A549 (cell line): ENCODE measurements around the gene MVK. TPM values are rescaled to one million over a fixed set of nuclear protein-coding genes. Genes with fewer than 3 reads are reported as not detected.
A peak's percentile ranks its signal among the peaks of the same experiment; 100 is the strongest.

Experiments
- ATAC-seq, 2 experiments: fragments of 200-7000 bp in 1 of 2; fragments of >200 bp in 1 of 2; cut with Nextera tagmentation in 1 of 2; cut with Tn5 transposase in 1 of 2; 3 replicates each; pipeline versions ENCODE4 v1.8.0 to v1.9.1; 2018 to 2020; ENCODE audit warnings: mild to moderate bottlenecking in 1 of 2, moderate library complexity in 1 of 2
- CTCF ChIA-PET: fragments of 300-600 bp; sonication (Branson Sonifier 250); formaldehyde crosslinking; extraction: SDS; loops from one replicate; lab custom pipeline; 2021; ENCODE audit warnings: antibody characterized with exemption, inconsistent platforms; lab: Yijun Ruan, JAX
- POLR2A ChIA-PET: fragments of 350-600 bp; formaldehyde crosslinking; extraction: SDS; loops from one replicate; lab custom pipeline; 2021; ENCODE audit warnings: antibody characterized with exemption, inconsistent platforms; lab: Yijun Ruan, JAX
- DNase-seq, 2 experiments: peaks; one replicate each; pipeline versions ENCODE4 v3.0.0 to v3.0.0-alpha.2; 2011 to 2016; ENCODE audit warnings: low read depth in 1 of 2, low spot score in 1 of 2
- FAIRE-seq: peaks from 2 replicates; lab custom pipeline; 2011; peaks lifted over from hg19 to GRCh38; lab: Jason Lieb, UNC
- H3K27ac ChIP-seq, 2 experiments: fragments of >200 bp; sonication (Bioruptor Twin); formaldehyde crosslinking; 3 replicates each; pipeline ENCODE4 v1.5.1; 2016 to 2017
- H3K4me1 ChIP-seq: fragments of >200 bp; sonication (Bioruptor Twin); formaldehyde crosslinking; 3 replicates; pipeline ENCODE4 v1.6.1; 2016
- H3K4me2 ChIP-seq: fragments of >200 bp; sonication (Bioruptor Twin); formaldehyde crosslinking; 3 replicates; pipeline ENCODE4 v1.6.1; 2016
- H3K4me3 ChIP-seq: fragments of >200 bp; sonication (Bioruptor Twin); formaldehyde crosslinking; 3 replicates; pipeline ENCODE4 v1.5.1; 2016
- H3K9me3 ChIP-seq: fragments of >200 bp; sonication (Bioruptor Twin); formaldehyde crosslinking; 3 replicates; pipeline ENCODE4 v1.6.1; 2016
- ATOH8 ChIP-seq: fragments of 250-450 bp; sonication (Bioruptor Pico); IDR thresholded peaks from 2 replicates; pipeline ENCODE4 v1.5.0; 2020; ENCODE audit warnings: low read depth, mild to moderate bottlenecking, moderate library complexity
- CHD2 ChIP-seq: fragments of 150-350 bp; IDR thresholded peaks from 2 replicates; pipeline ENCODE4 v1.6.1; 2014; ENCODE audit warnings: low read length; ENCODE audit not compliant: partially characterized antibody
- CTCF ChIP-seq: fragments of >200 bp; sonication (Bioruptor Twin); formaldehyde crosslinking; IDR thresholded peaks from 3 replicates; pipeline ENCODE4 v1.5.1; 2016
- E2F6 ChIP-seq: IDR thresholded peaks from 2 replicates; pipeline ENCODE4 v1.6.1; 2012; ENCODE audit warnings: low read depth, borderline replicate concordance
- ELK1 ChIP-seq: fragments of 150-350 bp; IDR thresholded peaks from 2 replicates; pipeline ENCODE4 v1.6.1; 2014; ENCODE audit warnings: low read depth, mild to moderate bottlenecking, low read length
- EP300 ChIP-seq, 2 experiments: fragments of >200 bp; sonication (Bioruptor Twin); formaldehyde crosslinking; IDR thresholded peaks; 2 replicates in 1 of 2; 3 replicates in 1 of 2; pipeline ENCODE4 v1.6.1; 2016 to 2017
- FOSL2 ChIP-seq, 2 experiments: fragments of 450-650 bp in 1 of 2; fragments of >200 bp in 1 of 2; sonication (Bioruptor Twin) in 1 of 2; formaldehyde crosslinking; IDR thresholded peaks; 2 replicates each; pipeline versions ENCODE4 v1.5.0 to v1.6.1; 2016 to 2020; ENCODE audit warnings: mild to moderate bottlenecking in 1 of 2, moderate library complexity in 1 of 2
- HES2 ChIP-seq: fragments of >200 bp; sonication (Bioruptor Twin); formaldehyde crosslinking; IDR thresholded peaks from 2 replicates; pipeline ENCODE4 v1.6.1; 2016
- HEYL ChIP-seq: fragments of 250-450 bp; sonication (Bioruptor Pico); IDR thresholded peaks from 2 replicates; pipeline ENCODE4 v1.8.0; 2021; ENCODE audit warnings: mild to moderate bottlenecking, moderate library complexity
- HMGXB4 ChIP-seq: fragments of 250-450 bp; sonication (Bioruptor Pico); IDR thresholded peaks from 2 replicates; pipeline ENCODE4 v1.5.0; 2021; ENCODE audit warnings: mild to moderate bottlenecking, moderate library complexity, borderline replicate concordance
- JUN ChIP-seq, 2 experiments: fragments of >200 bp; sonication (Bioruptor Twin); formaldehyde crosslinking; IDR thresholded peaks; 2 replicates in 1 of 2; 3 replicates in 1 of 2; pipeline ENCODE4 v1.6.1; 2016 to 2017
- JUNB ChIP-seq: fragments of >200 bp; sonication (Bioruptor Twin); formaldehyde crosslinking; IDR thresholded peaks from 2 replicates; pipeline ENCODE4 v1.6.1; 2016
- MAZ ChIP-seq: fragments of 150-350 bp; IDR thresholded peaks from 2 replicates; pipeline ENCODE4 v1.6.1; 2014; ENCODE audit warnings: antibody characterized with exemption, low read depth, low read length, borderline replicate concordance
- MYC ChIP-seq: IDR thresholded peaks from 2 replicates; pipeline ENCODE4 v1.6.1; 2012; ENCODE audit warnings: mild to moderate bottlenecking, inconsistent platforms, low read length, improper control_type of control experiment, borderline replicate concordance
- PHF8 ChIP-seq: fragments of 200-600 bp; sonication (generic); IDR thresholded peaks from 2 replicates; pipeline ENCODE4 v1.6.1; 2016; ENCODE audit warnings: low read depth, mild to moderate bottlenecking, antibody characterized with exemption, moderate library complexity, borderline replicate concordance
- RAD21 ChIP-seq, 2 experiments: fragments of >200 bp in 1 of 2; sonication (Bioruptor Twin) in 1 of 2; formaldehyde crosslinking in 1 of 2; IDR thresholded peaks in 1 of 2; conservative IDR thresholded peaks in 1 of 2; 2 replicates in 1 of 2; 3 replicates in 1 of 2; pipeline ENCODE4 v1.6.1; 2012 to 2018; ENCODE audit warnings: inconsistent platforms in 1 of 2
- RNF2 ChIP-seq: fragments of 200-600 bp; sonication (generic); IDR thresholded peaks from 2 replicates; pipeline ENCODE4 v1.6.1; 2016; ENCODE audit warnings: low read depth, mild to moderate bottlenecking, antibody characterized with exemption, moderate library complexity, borderline replicate concordance
- SREBF2 ChIP-seq: fragments of 450-650 bp; IDR thresholded peaks from 2 replicates; pipeline ENCODE4 v1.6.1; 2014; ENCODE audit warnings: mild to moderate bottlenecking, moderate library complexity
- TP53 ChIP-seq: fragments of 250-450 bp; sonication (Bioruptor Pico); IDR thresholded peaks from 2 replicates; pipeline ENCODE4 v1.5.0; 2021; ENCODE audit warnings: mild to moderate bottlenecking, moderate library complexity
- USF2 ChIP-seq: fragments of 450-650 bp; IDR thresholded peaks from 2 replicates; pipeline ENCODE4 v1.6.1; 2014; ENCODE audit warnings: antibody characterized with exemption
- ZNF302 ChIP-seq: fragments of 250-450 bp; sonication (Bioruptor Pico); IDR thresholded peaks from 2 replicates; pipeline ENCODE4 v1.9.0; 2021; ENCODE audit warnings: inconsistent platforms, mild to moderate bottlenecking, moderate library complexity
- WGBS: methylation state at CpG from one replicate; pipeline ENCODE4 v1.1.6; 2017; ENCODE audit errors: missing lambda C conversion rate; 5-methylcytosine and 5-hydroxymethylcytosine counted together
- polyA plus RNA-seq, 4 experiments: library from polyadenylated mRNA; depleted of rRNA in 3 of 4; stranded (reverse); fragments of >200 nt; fragmentation: RNase III in 1 of 4; extraction: RNeasy Plus Mini Kit Qiagen cat#74134 plus additional on column Dnase treatment in 1 of 4; gene quantifications; 2 replicates in 3 of 4; 3 replicates in 1 of 4; pipeline ENCODE4 v1.2.3, GENCODE V29; 2011 to 2017

MVK gene
- polyA plus RNA-seq, 2 of the 4 experiments (the other 2 are of a cell fraction) = 5.9 to 14.8 TPM

- Histone ChIP-seq H3K27ac (no peak overlapping the region; a peak in 1 of 6 replicates), H3K4me1 (peaks cover 11% of the 10 kb centered on the region; the same call in 1 of the 3 replicates), H3K4me2 (peak overlapping the region; percentile 70; the same call in 2 of the 3 replicates), H3K4me3 (no peak overlapping the region), H3K9me3 (no peaks in the 10 kb centered on the region)
- CTCF ChIA-PET = interaction anchor here (1.0 to 4.4 kb wide), 5 partner anchors 13 to 273 kb away, joined by 3 to 23 read pairs (median 4); no protein-coding TSS in a partner anchor
- POLR2A ChIA-PET = interaction anchor here (0.6 to 0.7 kb wide), 2 partner anchors 282 to 315 kb away, joined by 3 read pairs; no protein-coding TSS in a partner anchor
- DNase-seq (no peak), FAIRE-seq (no peak), ATAC-seq (no peak)
- TF ChIP-seq ATOH8 (CRISPR knock-in tag) (no peak), PHF8 (no peak), MAZ (no peak), EP300 (IDR thresholded peaks at IDR 0.05) (no peak), RAD21 (conservative IDR thresholded peaks at IDR 0.05 in 1 of 2, IDR thresholded peaks at IDR 0.05 in 1 of 2) (no peak), HES2 (no peak), JUN (IDR thresholded peaks at IDR 0.05) (no peak), HEYL (no peak), E2F6 (no peak), CHD2 (no peak), MYC (no peak), SREBF2 (no peak), RNF2 (no peak), ZNF302 (CRISPR knock-in tag) (no peak), HMGXB4 (no peak), JUNB (no peak), FOSL2 (IDR thresholded peaks at IDR 0.05) (no peak), FOSL2 (CRISPR knock-in tag; IDR thresholded peaks at IDR 0.05) (no peak), ELK1 (no peak)
- WGBS = 93% methylated on average over 5 of the region's 5 CpGs
Observed at GRCh38 chr12:109571773-109572505, 1.7 kb upstream of the MVK start.

GRCh38 chr12:109572506-109572845, 1.1 kb upstream of the MVK start:
- Histone ChIP-seq H3K9me3 (no peaks in the 10 kb centered on the region), H3K4me3 (peak overlapping the region; percentile 77)
- ATAC-seq = no peak
- POLR2A ChIA-PET = interaction anchor here (0.7 kb wide), 1 partner anchor 282 kb away, joined by 3 read pairs; no protein-coding TSS in a partner anchor
- TF ChIP-seq ZNF302 (CRISPR knock-in tag) (no peak), TP53 (no peak), CTCF (no peak), USF2 (no peak)
- TF ChIP-seq, all 56 proteins: peak for 0
- Histone ChIP-seq H3K4me2 (peak overlapping the region; percentile 70), H3K4me1 (peaks cover 11% of the 10 kb centered on the region; the same call in 1 of the 3 replicates), H3K27ac (peak overlapping the region; percentile 82 to 83)
- WGBS = 97% methylated on average over 3 of the region's 3 CpGs
- CTCF ChIA-PET = interaction anchor here (1.0 to 4.4 kb wide), 5 partner anchors 13 to 273 kb away, joined by 4 to 23 read pairs (median 5); no protein-coding TSS in a partner anchor
- no peak for DNase-seq
- no peak for FAIRE-seq
